HG02840 (cell line): ENCODE data around the gene TTPAL.

ENCODE experiments used
- ATAC-seq: cut with Tn5 transposase; IDR thresholded peaks from one replicate; pipeline ENCODE4 v1.9.1; 2021; ENCODE audit warnings: mild to moderate bottlenecking, moderate library complexity, moderate number of reproducible peaks; ENCODE audit not compliant: unreplicated experiment, low FRiP score

The TTPAL gene

DNA sequence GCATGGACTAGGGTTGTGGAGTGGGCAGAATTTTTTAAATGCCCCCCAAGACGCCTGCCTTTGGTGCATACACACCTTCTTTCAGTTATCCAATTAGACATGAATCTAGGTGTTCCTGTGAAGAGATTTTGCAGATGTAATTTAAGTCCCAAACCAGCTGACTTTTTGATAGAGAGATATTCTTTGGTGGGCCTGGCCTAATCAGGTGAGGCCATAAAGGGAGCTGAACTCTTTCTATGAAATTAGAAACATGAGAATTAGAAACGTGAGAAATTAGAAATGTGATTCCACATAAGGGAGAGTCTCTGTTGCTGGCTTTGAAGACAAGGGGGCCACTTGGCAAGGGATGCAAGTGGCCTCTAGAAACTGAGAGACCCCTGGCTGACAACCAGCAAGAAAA lies 36.4 kb upstream of the TTPAL start:
- ATAC-seq: no peak

DNA sequence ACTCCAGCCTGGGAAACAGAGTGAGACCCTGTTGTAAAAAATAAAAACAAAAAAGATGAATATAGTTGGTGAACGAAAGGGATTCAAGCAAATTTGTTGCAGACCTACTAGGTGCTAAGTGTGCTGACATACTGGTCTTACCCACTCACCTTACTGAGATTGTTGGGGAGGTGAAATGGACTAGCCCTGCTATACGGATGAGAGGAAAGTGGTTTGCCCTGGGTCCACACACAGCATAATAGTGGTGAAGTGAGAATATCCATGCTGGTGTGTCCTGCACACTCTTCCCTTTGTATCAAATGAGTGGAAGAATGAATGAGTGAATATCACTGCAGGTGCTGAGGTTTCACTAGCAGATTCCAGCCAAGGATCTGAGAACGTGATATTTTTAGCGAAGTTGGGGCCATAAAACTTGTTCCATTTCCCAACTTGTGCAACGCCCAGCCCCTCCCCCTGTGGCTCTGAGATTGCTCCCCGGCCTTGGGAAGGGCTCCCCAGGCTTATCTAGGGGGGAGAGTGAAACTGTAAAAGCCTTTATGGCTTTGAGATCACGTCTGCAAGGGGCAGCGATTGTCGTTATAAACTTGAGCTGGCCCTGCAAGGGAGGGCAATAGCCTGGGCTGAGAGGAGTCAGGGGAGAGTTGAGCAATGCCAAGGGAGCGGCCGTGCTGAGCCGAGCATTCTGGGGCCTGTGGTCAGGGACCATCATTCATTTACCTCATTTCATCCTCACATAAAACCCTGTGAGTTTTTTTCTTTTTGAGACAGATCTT lies 33.2 kb upstream of the TTPAL start:
- ATAC-seq: no peak

DNA sequence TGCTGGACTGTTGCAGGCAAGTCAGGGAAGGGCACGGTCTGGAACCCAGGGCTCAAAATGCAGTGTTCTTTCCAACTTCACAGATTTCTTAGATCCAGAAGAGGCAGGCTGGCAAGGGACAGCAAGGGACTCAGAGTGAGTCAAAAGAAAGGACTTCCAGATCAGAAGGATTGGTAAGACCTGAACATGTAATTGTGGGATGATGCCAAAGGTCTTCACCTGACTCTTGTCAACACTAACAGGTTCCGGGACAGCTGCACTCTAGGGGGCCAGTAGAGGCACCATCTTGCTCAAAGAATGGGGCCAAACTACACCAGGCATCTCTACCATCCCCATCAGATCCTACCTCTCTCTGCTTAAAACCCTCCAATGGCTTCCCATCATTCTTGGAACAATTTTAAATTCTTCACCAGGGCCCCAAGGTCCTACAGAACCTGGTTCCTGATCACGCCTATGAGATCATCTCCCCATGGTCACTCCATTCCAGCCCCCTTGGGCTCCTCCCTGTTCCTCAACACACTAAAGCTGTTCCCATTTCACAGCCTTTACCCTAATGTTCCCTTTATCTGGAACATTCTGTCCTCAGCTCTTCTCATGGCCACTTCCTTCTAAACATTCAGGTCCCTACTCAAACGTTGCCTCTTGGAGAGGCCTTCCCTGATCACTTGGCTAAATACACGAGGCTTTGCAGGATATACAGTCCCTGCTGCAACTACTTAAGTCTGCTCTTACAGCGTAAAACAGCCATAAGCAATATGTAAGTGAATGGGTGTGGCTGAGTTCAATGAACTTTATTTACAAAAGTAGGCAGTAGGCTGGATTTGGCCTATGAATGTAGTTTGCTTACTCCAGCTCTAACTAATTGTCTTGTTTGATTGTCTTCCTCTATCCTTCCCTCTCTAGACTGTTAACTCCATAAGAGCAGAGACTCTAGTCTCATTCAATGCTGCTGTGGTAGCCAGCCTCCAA lies 29.6 kb upstream of the TTPAL start:
- ATAC-seq: no peak

DNA sequence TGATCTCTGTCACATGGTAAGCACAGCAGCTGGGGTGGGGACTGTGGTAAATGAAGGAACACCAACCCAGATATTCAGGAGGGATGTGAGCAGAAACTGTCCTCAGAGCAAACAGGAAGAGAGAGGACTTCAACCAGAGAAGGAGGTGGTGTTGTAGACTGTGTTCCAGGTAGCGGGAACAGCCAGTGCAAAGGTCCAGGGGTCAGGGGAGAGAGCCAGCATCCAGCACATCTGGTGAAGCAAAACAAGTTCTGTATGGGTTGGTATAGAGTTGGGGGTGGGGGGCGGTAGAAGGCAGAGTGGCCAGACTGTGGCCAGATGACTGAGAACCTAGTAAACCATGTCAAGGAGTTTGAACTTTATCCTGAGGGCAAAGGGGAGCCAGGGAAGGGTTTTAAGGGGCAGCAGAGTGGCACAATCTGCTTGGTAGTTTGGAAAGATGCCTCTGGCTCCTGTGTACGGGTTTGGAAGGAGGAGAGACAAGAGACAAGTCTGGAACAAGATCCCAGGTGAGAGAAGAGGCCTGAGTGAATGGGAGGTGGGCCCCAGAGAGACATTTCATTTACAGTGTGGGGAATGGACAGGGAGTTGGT lies 27.8 kb upstream of the TTPAL start:
- ATAC-seq: no peak

DNA sequence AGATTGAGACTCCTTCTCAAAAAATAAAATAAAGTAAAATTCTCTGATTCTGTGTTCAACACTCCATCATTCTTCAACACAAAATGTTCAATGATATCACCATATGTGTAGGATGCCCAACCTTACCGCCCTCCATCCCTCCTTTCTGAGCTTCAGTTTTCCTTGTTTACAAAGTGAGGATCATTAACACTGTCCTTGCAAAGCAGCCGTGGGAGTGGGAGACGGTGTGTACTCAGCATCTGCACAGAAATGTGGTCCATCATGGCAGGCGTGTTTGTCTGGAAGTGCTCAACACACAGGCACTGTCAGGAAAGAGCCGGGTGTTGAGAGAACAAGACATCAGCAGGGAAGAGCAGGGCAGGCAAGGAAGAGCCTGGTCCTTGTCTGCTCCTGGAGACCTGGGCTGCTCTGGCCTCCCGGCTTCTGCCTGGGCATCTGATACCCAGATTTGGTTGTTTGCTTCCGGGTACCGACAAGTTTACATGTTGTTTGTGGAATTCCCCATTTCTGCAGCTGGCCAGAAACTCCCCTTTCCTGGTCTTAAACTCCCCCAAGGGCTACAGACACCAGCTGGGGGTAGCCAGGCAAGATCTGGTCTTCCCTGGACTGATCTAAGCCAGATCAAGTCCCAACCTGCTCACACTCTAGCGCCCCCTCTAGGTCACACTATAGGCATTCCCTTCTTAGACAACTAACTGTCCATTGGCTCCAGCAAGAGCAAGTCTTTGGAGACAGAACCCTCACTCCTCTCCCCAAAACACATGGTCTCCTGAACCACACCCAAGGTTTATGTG lies 26.7 kb upstream of the TTPAL start:
- ATAC-seq: no peak

DNA sequence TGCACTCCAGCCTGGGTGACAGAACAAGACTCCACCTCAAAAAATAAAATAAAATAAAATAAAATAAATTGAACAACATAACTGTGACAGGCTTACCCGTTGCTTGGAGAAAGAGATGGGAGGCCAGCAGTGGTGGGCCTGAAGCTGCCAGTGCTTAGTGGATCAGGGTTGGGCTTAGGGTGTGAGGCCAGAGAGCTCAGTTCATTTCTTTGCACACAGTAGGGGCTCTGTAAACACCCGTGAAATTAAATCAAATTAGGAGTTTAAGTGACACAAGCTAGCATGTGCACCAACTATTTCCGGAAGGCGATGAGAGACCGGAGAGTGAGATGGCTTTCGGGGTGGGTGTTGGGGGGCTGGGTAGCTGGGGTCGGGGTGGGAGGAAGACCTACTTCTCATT lies 25.8 kb upstream of the TTPAL start:
- no peak for ATAC-seq

DNA sequence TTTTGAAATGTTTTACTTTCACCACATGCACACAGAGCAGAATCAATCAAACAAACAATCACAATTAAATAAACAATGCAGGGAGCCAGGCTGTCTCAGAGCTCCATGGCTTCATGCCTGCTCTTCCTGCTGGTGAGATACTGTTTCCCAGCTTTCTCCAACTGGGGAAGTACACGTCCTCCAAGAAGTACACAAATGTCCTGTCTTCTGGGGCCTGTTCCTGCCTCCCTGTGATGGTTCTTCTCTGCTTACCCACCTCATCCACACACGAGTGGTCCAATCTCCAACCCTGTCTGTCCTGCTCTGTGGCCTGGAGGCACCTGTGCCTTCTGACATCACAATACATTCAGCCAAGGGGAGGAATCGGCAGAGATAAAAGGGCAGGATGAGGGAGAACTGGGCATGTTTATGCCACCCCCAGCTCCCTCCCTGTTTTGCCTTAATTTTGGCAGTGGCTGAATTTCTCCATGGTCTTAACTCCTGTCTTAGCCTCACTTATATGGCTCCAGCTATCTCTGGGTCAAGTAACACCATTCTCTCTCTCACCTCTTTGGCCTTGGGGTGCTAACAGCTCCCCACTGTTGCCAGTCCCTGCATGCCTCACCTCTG lies 25.3 kb upstream of the TTPAL start:
- ATAC-seq: no peak

DNA sequence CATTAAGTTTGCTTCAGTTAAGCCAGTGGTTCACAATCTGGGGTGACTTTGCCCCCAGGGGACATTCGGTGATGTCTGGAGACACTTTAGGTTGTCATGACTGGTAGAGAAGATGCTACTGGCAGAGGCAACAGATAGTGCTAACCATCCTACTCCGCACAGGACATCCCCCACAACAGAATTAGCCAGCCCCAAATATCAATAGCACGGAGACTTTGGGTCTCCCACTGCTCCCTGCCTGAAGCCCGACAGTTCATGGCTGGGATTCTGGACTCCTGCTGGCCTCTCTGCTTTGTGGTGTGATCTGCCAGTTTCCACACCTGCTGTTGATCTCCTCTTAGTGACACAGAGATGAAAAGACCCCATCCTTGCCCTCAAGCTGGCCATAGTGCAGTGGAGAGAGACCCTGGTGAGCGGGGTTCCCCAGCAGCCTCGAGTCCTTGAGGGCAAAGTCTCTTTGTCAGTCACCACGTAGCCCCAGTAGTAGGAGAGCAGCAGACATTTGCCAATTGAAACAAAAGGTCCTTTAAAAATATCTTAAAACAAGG lies 24.7 kb upstream of the TTPAL start:
- no peak for ATAC-seq

DNA sequence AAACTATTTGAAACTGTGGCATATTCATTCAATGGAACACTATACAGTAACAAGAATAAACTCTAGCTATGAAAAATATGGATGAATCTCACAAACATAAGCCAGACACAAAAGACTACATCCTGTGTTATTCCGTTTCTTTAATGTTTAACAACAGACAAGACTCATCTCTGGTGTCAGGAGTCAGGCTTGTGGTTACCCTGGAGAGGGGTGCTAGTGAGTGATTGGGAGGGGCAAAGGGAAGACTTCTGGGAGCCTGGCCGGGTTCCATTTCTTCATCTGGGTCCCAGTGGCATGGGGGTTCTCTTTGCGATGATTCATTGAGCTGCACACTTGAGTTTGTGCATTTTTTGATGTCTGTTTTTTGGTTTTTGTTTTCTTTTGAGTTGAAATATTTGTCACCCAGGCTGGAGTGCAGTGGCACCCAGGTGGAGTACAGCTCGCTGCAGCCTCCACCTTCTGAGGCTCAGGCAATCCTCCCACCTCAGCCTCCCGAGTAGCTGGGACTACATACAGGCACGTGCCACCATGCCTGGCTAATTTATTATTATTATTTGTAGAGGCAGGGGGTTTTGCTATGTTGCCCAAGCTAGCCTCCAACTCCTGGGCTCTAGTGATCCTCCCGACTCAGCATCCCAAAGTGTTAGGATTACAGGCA lies 21.2 kb upstream of the TTPAL start:
- ATAC-seq: no peak

DNA sequence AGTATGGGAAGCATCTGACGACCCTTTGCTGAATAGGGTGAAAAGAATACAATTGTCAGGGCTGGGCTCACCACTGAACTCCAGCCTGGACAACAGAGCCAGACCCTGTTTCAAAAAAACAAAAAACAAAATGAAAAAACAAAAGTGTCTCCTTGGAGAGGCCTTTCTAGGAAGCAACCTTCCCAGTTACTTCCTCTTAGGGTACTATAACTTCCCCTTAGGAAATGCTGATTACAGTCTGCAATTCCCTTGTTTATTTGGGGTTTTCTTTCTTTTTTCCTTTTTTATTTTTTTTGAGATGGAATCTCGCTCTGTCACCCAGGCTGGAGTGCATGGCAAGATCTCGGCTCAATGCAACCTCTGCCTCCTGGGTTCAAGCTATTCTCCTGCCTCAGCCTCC lies 20.5 kb upstream of the TTPAL start:
- ATAC-seq: no peak

DNA sequence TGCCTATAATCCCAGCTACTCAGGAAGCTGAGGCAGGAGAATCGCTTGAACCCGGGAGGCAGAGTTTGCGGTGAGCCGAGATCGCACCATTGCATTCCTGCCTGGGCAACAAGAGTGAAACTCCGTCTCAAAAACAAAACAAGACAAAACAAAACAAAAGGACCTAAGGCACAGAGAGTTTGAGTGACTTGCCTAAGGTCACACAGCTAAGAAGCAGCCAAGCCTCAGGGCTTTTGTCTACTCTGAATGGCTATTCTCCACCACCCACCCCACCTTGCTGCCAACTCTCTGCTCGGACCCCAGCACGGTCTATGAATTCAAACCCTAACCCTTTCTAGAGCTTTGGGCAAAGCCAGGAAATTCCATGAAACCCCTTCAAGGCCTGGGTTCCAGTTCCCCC lies 19.1 kb upstream of the TTPAL start:
- ATAC-seq: no peak

DNA sequence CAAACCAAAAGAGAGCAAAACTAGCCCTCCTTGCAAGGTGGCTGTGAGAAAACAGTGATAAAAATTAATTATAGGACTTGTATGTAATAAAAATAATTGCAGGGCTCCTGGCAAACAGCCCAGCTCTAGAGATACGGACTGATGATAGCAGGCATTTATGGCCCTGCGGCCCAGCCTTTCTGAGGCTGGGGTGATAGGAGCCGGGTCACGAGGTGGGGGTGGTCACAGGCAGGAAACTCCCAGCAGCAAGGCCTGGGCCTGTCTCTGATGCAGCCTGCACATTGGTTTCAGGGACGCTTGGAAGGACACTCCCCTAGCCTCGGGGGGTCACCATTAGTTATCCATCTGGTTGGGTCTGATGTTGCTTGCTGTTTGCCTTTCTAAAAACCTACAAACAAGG lies 18.7 kb upstream of the TTPAL start:
- ATAC-seq: no peak

DNA sequence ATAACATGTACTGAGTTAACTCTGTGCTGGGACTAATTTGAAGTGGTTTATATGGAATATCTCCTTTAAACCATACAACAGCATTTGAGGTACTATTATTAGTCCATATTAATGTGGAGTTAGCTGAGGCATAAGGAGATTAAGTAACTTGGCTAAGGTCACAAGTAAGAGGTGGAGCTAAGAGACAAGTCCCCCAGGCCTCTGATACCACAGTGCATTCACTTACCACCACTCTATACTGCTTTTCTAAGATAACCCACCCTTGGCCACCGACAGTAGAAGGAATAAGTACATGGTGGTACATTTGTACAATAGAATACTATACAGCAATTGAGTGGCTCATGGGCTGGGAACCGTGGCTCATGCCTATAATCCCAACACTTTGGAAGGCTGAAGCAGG lies 16.4 kb upstream of the TTPAL start:
- no peak for ATAC-seq

DNA sequence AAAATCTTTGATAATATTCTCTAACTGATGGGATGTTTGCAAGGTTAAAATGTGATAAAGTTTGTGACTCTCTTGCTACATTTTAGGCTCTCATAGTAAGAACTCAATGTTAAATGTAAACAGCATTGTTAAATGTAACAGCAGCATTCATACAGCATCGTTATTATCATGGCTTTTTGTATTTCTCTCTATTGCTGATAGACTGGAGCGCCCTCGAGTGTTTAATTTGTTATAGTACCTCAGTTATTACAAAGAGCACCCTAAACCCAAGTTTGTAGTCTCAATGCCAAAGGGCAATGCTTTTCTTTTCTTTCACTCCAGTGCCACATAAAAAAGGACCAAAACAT lies 14.9 kb upstream of the TTPAL start:
- no peak for ATAC-seq

DNA sequence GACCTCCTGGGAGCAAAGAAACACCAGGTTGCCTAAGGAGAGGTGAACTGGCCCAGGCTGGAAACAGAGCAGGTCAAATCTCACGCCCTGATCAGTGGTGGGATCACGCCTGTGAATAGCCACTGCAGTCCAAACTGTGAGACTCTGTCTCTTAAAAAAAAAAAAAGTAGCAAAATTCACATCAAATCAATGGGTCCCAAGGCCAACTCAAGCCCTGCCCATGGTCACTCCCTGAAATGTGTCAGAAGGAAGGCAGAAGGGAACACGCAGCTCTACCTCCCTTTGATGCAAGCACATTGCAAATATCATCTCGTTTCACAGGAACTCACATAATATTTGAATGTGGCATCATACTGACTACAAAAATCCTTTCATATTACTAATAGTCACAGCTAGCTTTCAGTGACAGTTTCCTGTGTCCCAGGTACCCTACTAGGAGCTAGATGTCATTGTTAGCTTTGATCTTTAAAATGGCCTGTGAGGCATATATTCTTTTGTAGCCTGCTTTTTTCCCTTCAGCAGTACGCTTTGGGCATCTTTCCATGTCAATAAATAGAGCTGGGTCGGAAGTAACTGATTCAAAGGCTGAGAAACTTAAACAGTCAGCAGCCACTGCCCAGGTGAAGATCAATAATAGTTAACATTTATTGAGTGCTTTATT lies 14.4 kb upstream of the TTPAL start:
- no peak for ATAC-seq

DNA sequence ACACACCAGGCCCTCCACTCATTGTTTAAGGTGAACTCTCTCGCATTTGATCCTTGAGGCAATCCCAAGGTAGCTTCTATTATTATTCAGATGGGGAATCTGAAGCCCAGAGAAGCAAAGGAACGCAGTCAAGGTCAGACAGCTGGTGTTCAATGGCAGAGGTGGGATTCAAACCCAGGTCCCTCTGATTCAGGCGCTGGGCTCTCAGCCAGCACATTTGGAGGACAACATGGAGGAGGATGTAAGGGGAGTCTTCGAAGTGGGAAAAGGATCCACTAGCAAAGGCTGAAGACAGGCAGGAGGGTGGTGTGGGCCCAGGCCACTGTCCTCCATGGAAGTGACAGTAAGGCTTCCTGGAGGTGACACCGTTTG lies 13.9 kb upstream of the TTPAL start:
- no peak for ATAC-seq

DNA sequence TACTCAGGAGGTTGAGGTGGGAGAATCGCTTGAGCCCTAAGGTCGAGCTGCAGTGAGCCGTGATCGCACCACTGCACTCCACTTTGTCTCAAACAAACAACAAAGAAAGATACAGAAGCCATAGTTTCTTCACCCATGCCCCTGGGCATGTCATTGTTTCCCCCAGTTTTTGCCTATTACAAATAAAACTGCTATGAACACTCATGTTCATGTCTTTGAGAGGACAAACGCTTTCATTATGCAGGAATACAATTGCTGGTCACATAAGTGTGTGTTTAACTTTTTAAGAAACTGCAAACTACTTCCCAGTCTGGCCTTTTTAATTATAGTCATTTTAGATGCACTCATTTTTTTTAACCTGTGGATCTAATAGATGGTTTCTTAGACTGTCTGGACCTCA lies 12.2 kb upstream of the TTPAL start:
- ATAC-seq: no peak

DNA sequence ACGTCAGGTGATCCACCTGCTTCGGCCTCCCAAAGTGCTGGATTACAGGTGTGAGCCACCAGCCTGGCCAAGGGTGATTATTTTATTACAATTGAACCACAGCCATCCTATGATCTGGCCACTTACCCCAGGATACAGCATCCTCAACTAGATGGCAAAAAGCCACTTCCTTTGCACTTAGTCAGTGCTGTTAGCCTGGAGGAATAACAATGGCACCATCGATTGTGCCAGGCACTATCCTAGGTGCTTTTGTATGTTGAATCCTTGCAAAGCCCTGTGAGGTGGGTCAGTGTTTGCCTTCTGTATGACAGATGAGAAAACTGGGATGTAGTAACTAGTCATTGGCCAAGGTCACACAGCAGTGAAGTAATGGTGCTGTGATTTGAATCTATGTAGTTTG lies 11.2 kb upstream of the TTPAL start:
- ATAC-seq: no peak

DNA sequence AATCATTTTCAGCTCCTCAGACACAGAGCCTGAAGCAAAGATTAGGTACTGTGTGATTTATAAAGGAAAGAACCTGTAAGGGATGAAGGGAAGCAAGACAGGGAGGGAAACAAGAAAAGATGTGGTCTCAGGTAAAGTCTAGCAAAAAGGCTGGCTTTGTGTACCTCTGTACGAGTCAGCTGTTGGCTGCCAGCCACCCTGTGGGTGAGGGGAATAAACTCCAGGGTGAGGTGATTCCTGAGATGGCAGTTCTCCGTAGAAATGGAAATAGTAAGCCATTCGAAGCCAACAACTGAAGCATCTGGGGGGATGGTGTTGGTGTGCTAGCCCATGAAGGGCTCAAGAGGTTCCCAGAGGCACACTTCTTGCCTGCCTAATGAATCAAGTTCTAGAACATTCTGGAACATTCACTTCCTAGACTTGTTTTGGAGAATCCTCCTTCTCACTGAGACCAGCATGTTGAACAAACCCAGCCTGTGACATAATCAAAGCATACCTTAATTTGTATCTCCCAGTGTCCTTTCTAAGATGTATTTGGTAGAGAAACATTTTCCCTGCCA lies 10.6 kb upstream of the TTPAL start:
- no peak for ATAC-seq
